CD14-positive monocyte (primary cell): ENCODE data around the gene DHCR7. TPM values are rescaled to one million over a fixed set of nuclear protein-coding genes. Genes with fewer than 3 reads are reported as not detected.

Experiments used
- DNase-seq, 3 donors: peaks; one replicate each; pipeline ENCODE4 v3.0.0-alpha.2; 2011 to 2022
- H2AFZ ChIP-seq: 2 replicates; pipeline ENCODE4 v1.6.0; 2012; ENCODE audit warnings: mild to moderate bottlenecking, low read depth, low read length, inconsistent platforms; ENCODE audit not compliant: insufficient read depth, poor library complexity, severe bottlenecking
- H3K27ac ChIP-seq, 2 donors: 1 replicate in 1 of 2; 2 replicates in 1 of 2; pipeline ENCODE4 v1.5.1; 2012 to 2013; ENCODE audit warnings: low read length in 2 of 2, control low read depth in 1 of 2, inconsistent platforms in 1 of 2, low read depth in 1 of 2, mild to moderate bottlenecking in 1 of 2
- H3K27me3 ChIP-seq, 2 donors: one replicate each; pipeline versions ENCODE4 v1.6.0 to v1.6.1; 2011 to 2013; ENCODE audit warnings: low read length in 2 of 2; ENCODE audit not compliant: control insufficient read depth in 2 of 2, insufficient read depth in 2 of 2
- H3K36me3 ChIP-seq, 2 donors: replicated peaks in 1 of 2; 1 replicate in 1 of 2; 2 replicates in 1 of 2; pipeline versions ENCODE4 v1.5.1 to v1.6.1; 2012 to 2013; ENCODE audit warnings: low read length in 2 of 2, control low read depth in 1 of 2, inconsistent platforms in 1 of 2, mild to moderate bottlenecking in 1 of 2; ENCODE audit not compliant: insufficient read depth in 2 of 2, control insufficient read depth in 1 of 2
- H3K4me1 ChIP-seq, 2 donors: 1 replicate in 1 of 2; 2 replicates in 1 of 2; pipeline versions ENCODE4 v1.5.1 to v1.6.1; 2012 to 2013; ENCODE audit warnings: low read length in 2 of 2, control low read depth in 1 of 2, inconsistent platforms in 1 of 2, mild to moderate bottlenecking in 1 of 2, moderate library complexity in 1 of 2; ENCODE audit not compliant: insufficient read depth in 2 of 2, control insufficient read depth in 1 of 2
- H3K4me2 ChIP-seq: replicated peaks from 2 replicates; pipeline ENCODE3; 2012; ENCODE audit warnings: low read length, moderate library complexity, mild to moderate bottlenecking; ENCODE audit not compliant: poor library complexity, severe bottlenecking; ENCODE audit errors: extremely low read depth
- H3K4me3 ChIP-seq, 3 experiments: fragments of 200-600 bp in 1 of 3; sonication (generic) in 1 of 3; replicated peaks in 1 of 3; 1 replicate in 2 of 3; 2 replicates in 1 of 3; pipeline ENCODE4 v1.5.1; 2011 to 2013; ENCODE audit warnings: low read length in 3 of 3, mild to moderate bottlenecking in 3 of 3, control low read depth in 2 of 3, low read depth in 2 of 3, inconsistent platforms in 1 of 3, moderate library complexity in 1 of 3
- H3K79me2 ChIP-seq: 2 replicates; pipeline ENCODE4 v1.6.0; 2012; ENCODE audit warnings: mild to moderate bottlenecking, control low read depth, inconsistent platforms, low read length, moderate library complexity; ENCODE audit not compliant: insufficient read depth
- H3K9ac ChIP-seq: 2 replicates; pipeline ENCODE4 v1.6.0; 2017; ENCODE audit warnings: low read length, mild to moderate bottlenecking; ENCODE audit not compliant: insufficient read depth, poor library complexity, severe bottlenecking
- H3K9me3 ChIP-seq, 2 donors: replicated peaks in 1 of 2; 1 replicate in 1 of 2; 2 replicates in 1 of 2; pipeline versions ENCODE4 v1.5.1 to v1.6.1; 2012 to 2013; ENCODE audit warnings: low read length in 2 of 2, control low read depth in 1 of 2; ENCODE audit not compliant: control insufficient read depth in 1 of 2, insufficient read depth in 1 of 2
- H4K20me1 ChIP-seq: 2 replicates; pipeline ENCODE4 v1.6.0; 2012; ENCODE audit warnings: mild to moderate bottlenecking, low read length, control low read depth, moderate library complexity; ENCODE audit not compliant: insufficient read depth
- H3K27ac Mint-ChIP-seq, 7 donors: one replicate each; pipeline ENCODE4 v1.8.0; 2020; ENCODE audit warnings: mild to moderate bottlenecking in 7 of 7, mixed read lengths in 7 of 7, moderate library complexity in 6 of 7, inconsistent platforms in 2 of 7
- H3K27me3 Mint-ChIP-seq, 3 donors: one replicate each; pipeline ENCODE4 v1.8.0; 2021 to 2022; ENCODE audit warnings: low read depth in 3 of 3, mild to moderate bottlenecking in 3 of 3, mixed read lengths in 3 of 3, moderate library complexity in 3 of 3, inconsistent platforms in 1 of 3
- H3K36me3 Mint-ChIP-seq, 2 donors: one replicate each; pipeline ENCODE4 v1.8.0; 2020; ENCODE audit warnings: mixed read lengths in 2 of 2, inconsistent platforms in 1 of 2, mild to moderate bottlenecking in 1 of 2
- H3K4me1 Mint-ChIP-seq: one replicate; pipeline ENCODE4 v1.8.0; 2020; ENCODE audit warnings: mild to moderate bottlenecking, mixed read lengths
- H3K4me3 Mint-ChIP-seq, 2 donors: one replicate each; pipeline ENCODE4 v1.8.0; 2020; ENCODE audit warnings: mild to moderate bottlenecking in 2 of 2, mixed read lengths in 2 of 2, moderate library complexity in 1 of 2
- H3K9me3 Mint-ChIP-seq, 7 donors: one replicate each; pipeline ENCODE4 v1.8.0; 2020 to 2022; ENCODE audit warnings: mixed read lengths in 7 of 7, mild to moderate bottlenecking in 6 of 7, moderate library complexity in 6 of 7, inconsistent platforms in 2 of 7
- CTCF ChIP-seq: fragments of 200-600 bp; IDR thresholded peaks from one replicate; pipeline ENCODE4 v1.8.0; 2022; ENCODE audit warnings: antibody characterized with exemption, mild to moderate bottlenecking
- WGBS: methylation state at CpG from one replicate; pipeline ENCODE4 v1.1.5; 2013; ENCODE audit warnings: missing lambda C conversion rate; ENCODE audit not compliant: insufficient coverage; 5-methylcytosine and 5-hydroxymethylcytosine counted together
- intact Hi-C, 2 donors: fragments of 100-400 bp; cut with micrococcal nuclease; formaldehyde crosslinking; loops; one replicate each; pipeline versions ENCODE4 v1.15.0 to v1.15.1; 2023
- polyA plus RNA-seq, 3 donors: library from polyadenylated mRNA; depleted of rRNA in 1 of 3; unstranded in 2 of 3; stranded (reverse) in 1 of 3; fragments of 300-500 nt in 2 of 3; fragments of >200 nt in 1 of 3; fragmentation: Illumina TruSeq in 2 of 3; gene quantifications; 1 replicate in 2 of 3; 2 replicates in 1 of 3; pipeline ENCODE4 v1.2.3, GENCODE V29; 2012 to 2021

DHCR7 gene
- polyA plus RNA-seq, 3 donors = 2.2 to 3.9 (median 2.2) TPM

- Histone ChIP-seq H4K20me1 (peaks cover 53% of the 10 kb centered on the region), H3K36me3 (peaks cover 42 to 44% of the 10 kb centered on the region in 2 donors), H3K79me2 (peaks cover 41% of the 10 kb centered on the region), H3K9ac (peak overlapping the region; percentile 89), H2AFZ (peak overlapping the region; percentile 84), H3K4me3 (peak overlapping the region; percentile 79 to 94 (median 79)), H3K27ac (peak overlapping the region; percentile 80 to 90), H3K4me2 (peak overlapping the region; percentile 94), H3K9me3 (no peaks in the 10 kb centered on the region), H3K4me1 (peaks cover 28 to 34% of the 10 kb centered on the region in 2 donors), H3K27me3 (no peaks in the 10 kb centered on the region)
- H3K9me3 Mint-ChIP-seq = peaks cover 0 to 1% (median 0%) of the 10 kb centered on the region in 7 donors
- WGBS = 100% methylated on average over 2 of the region's 7 CpGs
- intact Hi-C loops = no loop called here
- peaks cover 46% of the 10 kb centered on the region for H3K4me1 Mint-ChIP-seq
- no peak for TF ChIP-seq CTCF
- peaks cover 43 to 45% of the 10 kb centered on the region in 2 donors for H3K36me3 Mint-ChIP-seq
- H3K27ac Mint-ChIP-seq = peak overlapping the region; percentile 88 to 94 (median 90)
- H3K27me3 Mint-ChIP-seq = no peaks in the 10 kb centered on the region
- peak overlapping the region; percentile 87 to 91 for H3K4me3 Mint-ChIP-seq
- DNase-seq = no peak
Observed at GRCh38 chr11:71453918-71454304, 5.7 kb upstream of the DHCR7 start.

- Histone ChIP-seq H3K4me2 (peak within 1 kb of the TSS; percentile 94), H3K9ac (peak within 1 kb of the TSS; percentile 89), H3K27me3 (no peaks in the 10 kb centered on the region), H3K4me3 (peak within 1 kb of the TSS; percentile 79 to 94 (median 79)), H3K79me2 (peaks cover 41% of the 10 kb centered on the region), H3K9me3 (no peaks in the 10 kb centered on the region), H3K4me1 (peaks cover 33 to 40% of the 10 kb centered on the region in 2 donors), H2AFZ (peak within 1 kb of the TSS; percentile 84), H3K36me3 (peaks cover 35 to 38% of the 10 kb centered on the region in 2 donors), H3K27ac (peak within 1 kb of the TSS; percentile 80 to 90), H4K20me1 (peaks cover 47% of the 10 kb centered on the region)
- H3K4me3 Mint-ChIP-seq = peak within 1 kb of the TSS; percentile 87 to 91
- peak within 1 kb of the TSS; percentile 88 to 94 (median 90) for H3K27ac Mint-ChIP-seq
- peaks cover 37 to 39% of the 10 kb centered on the region in 2 donors for H3K36me3 Mint-ChIP-seq
- under 1% methylated on average over 58 of the region's 61 CpGs for whole genome bisulfite sequencing
- TF ChIP-seq CTCF = no peak
- intact Hi-C loops = no loop called here
- H3K27me3 Mint-ChIP-seq = no peaks in the 10 kb centered on the region
- peaks cover 0 to 1% (median 0%) of the 10 kb centered on the region in 7 donors for H3K9me3 Mint-ChIP-seq
- H3K4me1 Mint-ChIP-seq = peaks cover 49% of the 10 kb centered on the region
- DNase-seq = peak; percentile 95 to 96 (median 95)
Observed at GRCh38 chr11:71453037-71453917, 5.1 kb upstream of the DHCR7 start, which contains the start of gene NADSYN1. TSS of gene NADSYN1 (plus strand) at chr11:71453203. CDS start at chr11:71453297, 94 bp downstream.
